Smooth muscle cell (in vitro differentiated cells): Measurements from ENCODE around the gene LEP. TPM values are rescaled to one million over a fixed set of nuclear protein-coding genes. Genes with fewer than 3 reads are reported as not detected.

Experiments used
- DNase-seq: peaks from one replicate; lab custom pipeline; 2025; ENCODE audit not compliant: unreplicated experiment; lab: John Stamatoyannopoulos, UW
- H2AFZ ChIP-seq: fragments of 200-600 bp; sonication (generic); 2 replicates; pipeline ENCODE4 v1.6.0; 2016; ENCODE audit warnings: antibody characterized with exemption, low read depth, mild to moderate bottlenecking
- H3F3A ChIP-seq: fragments of 200-600 bp; sonication (generic); 2 replicates; pipeline ENCODE4 v1.6.0; 2017; ENCODE audit warnings: antibody characterized with exemption, low read depth
- H3K27ac ChIP-seq: fragments of 200-600 bp; sonication (generic); 2 replicates; pipeline ENCODE4 v1.5.1; 2016; ENCODE audit warnings: low read depth, mild to moderate bottlenecking
- H3K27me3 ChIP-seq: fragments of 200-600 bp; sonication (generic); 2 replicates; pipeline ENCODE4 v1.6.1; 2016; ENCODE audit warnings: low read depth, mild to moderate bottlenecking
- H3K36me3 ChIP-seq: fragments of 200-600 bp; sonication (generic); 2 replicates; pipeline ENCODE4 v1.5.1; 2016; ENCODE audit warnings: low read depth
- H3K4me1 ChIP-seq: fragments of 200-600 bp; sonication (generic); 2 replicates; pipeline ENCODE4 v1.5.1; 2016; ENCODE audit warnings: low read depth
- H3K4me2 ChIP-seq: fragments of 200-600 bp; sonication (generic); 2 replicates; pipeline ENCODE4 v1.6.0; 2016; ENCODE audit warnings: mild to moderate bottlenecking
- H3K4me3 ChIP-seq: fragments of 200-600 bp; sonication (generic); 2 replicates; pipeline ENCODE4 v1.5.1; 2016; ENCODE audit warnings: mild to moderate bottlenecking
- H3K79me2 ChIP-seq: fragments of 200-600 bp; sonication (generic); 2 replicates; pipeline ENCODE4 v1.6.0; 2016; ENCODE audit warnings: low read depth, mild to moderate bottlenecking
- H3K9ac ChIP-seq: fragments of 200-600 bp; sonication (generic); 2 replicates; pipeline ENCODE4 v1.6.0; 2016; ENCODE audit warnings: low read depth
- H3K9me3 ChIP-seq: fragments of 200-600 bp; sonication (generic); replicated peaks from 2 replicates; pipeline ENCODE4 v1.5.1; 2016; ENCODE audit warnings: low read depth
- H4K20me1 ChIP-seq: fragments of 200-600 bp; sonication (generic); 2 replicates; pipeline ENCODE4 v1.6.0; 2016; ENCODE audit warnings: low read depth
- CTCF ChIP-seq: fragments of 200-600 bp; sonication (generic); IDR thresholded peaks from 2 replicates; pipeline ENCODE4 v1.5.1; 2017; ENCODE audit warnings: borderline replicate concordance, mild to moderate bottlenecking, antibody characterized with exemption; ENCODE audit not compliant: insufficient read depth, poor library complexity, severe bottlenecking
- WGBS: methylation state at CpG from one replicate; pipeline ENCODE4 v1.1.7; 2016; ENCODE audit warnings: low lambda C conversion rate; 5-methylcytosine and 5-hydroxymethylcytosine counted together
- polyA plus RNA-seq: library from polyadenylated mRNA; unstranded; fragments of >200 nt; fragmentation: Nextera tagmentation; extraction: Ambion mirVana; gene quantifications from 2 replicates; pipeline ENCODE4 v1.2.1, GENCODE V29; 2016
- total RNA-seq: library from RNA; depleted of rRNA; stranded (reverse); fragments of >200 nt; gene quantifications from 2 replicates; pipeline ENCODE4 v1.2.3, GENCODE V29; 2014

LEP gene
- total RNA-seq (not detected in 2 replicates), polyA plus RNA-seq (not detected in 2 replicates)

GRCh38 chr7:128240696-128241386, at the start of gene LEP:
TSS of gene LEP (plus strand) at chr7:128241278. CDS start at chr7:128252019, 10,741 bp downstream.
- no peak within 1 kb of the TSS for H3K9ac ChIP-seq
- no peaks in the 10 kb centered on the region for H3K27me3 ChIP-seq
- peaks cover under 1% of the 10 kb centered on the region for H3K4me1 ChIP-seq
- no peaks in the 10 kb centered on the region for H3F3A ChIP-seq
- H3K4me3 ChIP-seq = no peak within 1 kb of the TSS
- no peak within 1 kb of the TSS for H3K27ac ChIP-seq
- H3K4me2 ChIP-seq = no peak within 1 kb of the TSS
- no peaks in the 10 kb centered on the region for H3K79me2 ChIP-seq
- WGBS = 98% methylated on average over 52 of the region's 67 CpGs
- H3K9me3 ChIP-seq = no peaks in the 10 kb centered on the region
- TF ChIP-seq CTCF = no peak
- H3K36me3 ChIP-seq = no peaks in the 10 kb centered on the region
- no peak for DNase-seq
- no peaks in the 10 kb centered on the region for H4K20me1 ChIP-seq
- H2AFZ ChIP-seq = no peak within 1 kb of the TSS

- no peak for DNase-seq
- Histone ChIP-seq H3K4me1 (no peaks in the 10 kb centered on the region), H3K9ac (no peak overlapping the region), H3K9me3 (peaks cover 6% of the 10 kb centered on the region), H3K4me3 (no peak overlapping the region), H3K27me3 (peaks cover 16% of the 10 kb centered on the region), H3K27ac (no peak overlapping the region), H3K4me2 (no peak overlapping the region), H2AFZ (no peak overlapping the region), H3K36me3 (no peaks in the 10 kb centered on the region), H3F3A (no peaks in the 10 kb centered on the region), H3K79me2 (no peaks in the 10 kb centered on the region), H4K20me1 (no peaks in the 10 kb centered on the region)
- TF ChIP-seq CTCF = no peak
- 72% methylated on average over 16 of the region's 19 CpGs for WGBS
These were observed 48.5 kb upstream of the LEP start for GRCh38 chr7:128192497-128193142.

- H4K20me1 ChIP-seq = no peaks in the 10 kb centered on the region
- H3K27me3 ChIP-seq = peaks cover 14% of the 10 kb centered on the region
- H3K4me2 ChIP-seq = no peak overlapping the region
- no peaks in the 10 kb centered on the region for H3F3A ChIP-seq
- H2AFZ ChIP-seq = no peak overlapping the region
- 65% methylated on average over 3 of the region's 3 CpGs for WGBS
- DNase-seq = no peak
- H3K27ac ChIP-seq = no peak overlapping the region
- no peaks in the 10 kb centered on the region for H3K4me1 ChIP-seq
- no peaks in the 10 kb centered on the region for H3K36me3 ChIP-seq
- no peak overlapping the region for H3K9ac ChIP-seq
- H3K9me3 ChIP-seq = peaks cover 6% of the 10 kb centered on the region
- no peak overlapping the region for H3K4me3 ChIP-seq
- no peaks in the 10 kb centered on the region for H3K79me2 ChIP-seq
- TF ChIP-seq CTCF = no peak
These were observed 46.4 kb upstream of the LEP start for GRCh38 chr7:128194533-128195282.
